Activated naive CD8-positive, alpha-beta T cell treated with anti-CD3 and anti-CD28 coated beads, Interleukin-2, amount 50 U/mL, for 24 hours (primary cell): ENCODE measurements around the gene TBXAS1.
A peak's percentile ranks its signal among the peaks of the same experiment; 100 is the strongest.

ENCODE experiments used
- ATAC-seq: fragments of 150-1000 bp; cut with Tn5 transposase; one replicate; pipeline ENCODE4 v1.10.0; 2021
- DNase-seq: peaks from one replicate; pipeline ENCODE4 v3.0.0; 2021
- H3K27ac Mint-ChIP-seq: one replicate; pipeline ENCODE4 v1.8.0; 2021; ENCODE audit warnings: mild to moderate bottlenecking, mixed read lengths
- H3K27me3 Mint-ChIP-seq: one replicate; pipeline ENCODE4 v1.8.0; 2021; ENCODE audit warnings: mixed read lengths
- H3K36me3 Mint-ChIP-seq: one replicate; pipeline ENCODE4 v1.8.0; 2021; ENCODE audit warnings: low read depth, mixed read lengths
- H3K4me1 Mint-ChIP-seq: one replicate; pipeline ENCODE4 v1.8.0; 2021; ENCODE audit warnings: mixed read lengths
- H3K4me3 Mint-ChIP-seq: one replicate; pipeline ENCODE4 v1.8.0; 2021; ENCODE audit warnings: mild to moderate bottlenecking, moderate library complexity, mixed read lengths
- H3K9me3 Mint-ChIP-seq: one replicate; pipeline ENCODE4 v1.8.0; 2021; ENCODE audit warnings: mixed read lengths

TBXAS1 gene

DNA sequence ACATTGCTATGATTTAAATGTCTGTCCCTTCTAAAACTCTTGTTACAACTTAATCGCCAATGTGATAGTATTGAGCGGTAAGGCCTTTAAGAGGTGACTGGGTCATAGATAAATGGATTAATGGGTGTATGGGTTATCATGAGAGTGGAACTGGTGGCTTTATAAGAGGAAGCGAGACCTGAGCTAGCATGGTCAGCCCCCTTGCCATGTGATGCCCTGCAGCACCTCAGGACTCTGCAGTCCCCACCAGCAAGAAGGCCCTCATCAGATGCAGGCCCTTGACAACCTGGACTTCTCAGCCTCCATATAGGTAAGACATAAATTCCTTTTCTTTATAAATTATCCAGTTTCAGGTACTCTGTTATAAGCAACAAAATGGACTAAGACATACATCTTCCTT is 218.1 kb downstream of the TBXAS1 start:
- no peak for DNase-seq
- no peaks in the 10 kb centered on the region for H3K27me3 Mint-ChIP-seq
- no peaks in the 10 kb centered on the region for H3K9me3 Mint-ChIP-seq
- H3K27ac Mint-ChIP-seq: no peak overlapping the region
- peaks cover 16% of the 10 kb centered on the region for H3K36me3 Mint-ChIP-seq
- H3K4me1 Mint-ChIP-seq: peaks cover 4% of the 10 kb centered on the region
- no peak overlapping the region for H3K4me3 Mint-ChIP-seq
- no peak for ATAC-seq

DNA sequence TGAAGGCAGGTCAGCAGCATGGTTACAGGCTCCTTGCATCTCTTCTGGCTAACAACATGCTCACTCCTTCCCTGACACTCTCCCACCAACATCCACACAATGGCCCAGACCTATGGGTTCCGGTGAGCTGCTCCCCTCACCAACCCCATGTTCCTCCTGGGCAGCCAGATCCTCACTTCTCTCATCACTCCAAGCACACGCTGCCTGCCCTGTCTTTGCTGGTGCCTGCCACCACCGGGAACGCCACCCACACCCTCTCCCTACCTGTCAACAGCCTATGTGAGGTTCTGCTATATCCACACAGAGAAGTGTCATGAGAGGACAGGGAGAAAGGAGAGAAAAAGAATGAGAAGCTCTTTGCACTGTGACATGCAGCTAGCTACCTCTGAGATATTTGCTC is 219.1 kb downstream of the TBXAS1 start:
- H3K27me3 Mint-ChIP-seq: no peaks in the 10 kb centered on the region
- peaks cover 18% of the 10 kb centered on the region for H3K36me3 Mint-ChIP-seq

DNA sequence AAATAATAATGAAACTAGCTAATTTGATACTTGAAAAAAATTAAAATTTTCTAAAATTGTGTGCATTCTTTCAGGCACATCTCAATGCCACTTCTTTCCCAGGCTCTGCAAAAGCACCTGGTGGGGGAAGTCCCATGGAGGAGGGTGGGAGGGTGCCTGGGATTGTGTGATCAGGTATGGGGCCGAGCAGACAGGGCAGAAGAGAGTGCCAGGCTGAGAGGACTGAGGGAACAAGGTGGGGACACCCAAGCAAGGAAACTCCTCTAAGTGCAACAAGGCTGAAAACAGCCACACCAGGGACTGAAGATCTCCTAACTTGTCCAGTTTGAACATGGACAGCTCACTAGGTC is 219.9 kb downstream of the TBXAS1 start:
- no peaks in the 10 kb centered on the region for H3K27me3 Mint-ChIP-seq
- DNase-seq: no peak
- H3K36me3 Mint-ChIP-seq: peaks cover 24% of the 10 kb centered on the region
- no peak for ATAC-seq
- H3K9me3 Mint-ChIP-seq: no peaks in the 10 kb centered on the region
- no peak overlapping the region for H3K27ac Mint-ChIP-seq
- no peak overlapping the region for H3K4me3 Mint-ChIP-seq
- peaks cover 12% of the 10 kb centered on the region for H3K4me1 Mint-ChIP-seq

More for the DNA sequence above, 219.1 kb downstream of the TBXAS1 start:
- no peaks in the 10 kb centered on the region for H3K9me3 Mint-ChIP-seq
- peaks cover 5% of the 10 kb centered on the region for H3K4me1 Mint-ChIP-seq
- ATAC-seq (no peak), DNase-seq (no peak)
- H3K27ac Mint-ChIP-seq: no peak overlapping the region
- no peak overlapping the region for H3K4me3 Mint-ChIP-seq

DNA sequence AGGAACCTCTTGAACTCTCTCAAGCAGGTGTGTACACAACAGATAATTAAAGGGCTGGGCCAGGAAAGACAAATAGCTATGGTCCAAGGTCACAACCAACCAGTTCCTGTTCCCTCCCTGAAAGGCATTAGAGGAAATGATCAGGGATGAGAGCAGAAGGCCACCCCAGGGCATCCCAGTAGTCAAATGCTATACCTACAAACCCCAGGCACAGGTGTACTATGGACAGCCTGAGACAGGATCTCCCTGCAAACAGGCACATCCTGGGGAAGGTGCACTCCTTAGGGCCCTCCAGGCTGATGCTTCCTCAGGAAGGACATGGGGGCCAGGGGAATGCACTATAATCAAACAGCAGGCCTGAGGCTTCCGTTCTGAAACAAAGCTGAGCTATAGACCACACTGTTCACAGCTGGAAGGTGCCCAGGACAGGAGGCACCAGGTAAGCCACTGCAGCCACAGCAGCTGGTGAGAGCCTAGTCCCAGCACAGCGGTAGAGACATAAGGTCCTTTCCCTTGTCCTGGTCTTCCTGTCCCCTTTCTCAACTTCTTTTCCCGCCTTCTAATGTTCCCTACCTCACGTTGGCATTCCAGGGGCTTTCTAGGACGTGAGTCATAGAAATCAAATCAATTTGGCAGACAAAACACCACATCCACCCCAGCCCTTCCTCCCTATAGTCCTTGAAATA is 220.4 kb downstream of the TBXAS1 start:
- no peak overlapping the region for H3K4me3 Mint-ChIP-seq

DNA sequence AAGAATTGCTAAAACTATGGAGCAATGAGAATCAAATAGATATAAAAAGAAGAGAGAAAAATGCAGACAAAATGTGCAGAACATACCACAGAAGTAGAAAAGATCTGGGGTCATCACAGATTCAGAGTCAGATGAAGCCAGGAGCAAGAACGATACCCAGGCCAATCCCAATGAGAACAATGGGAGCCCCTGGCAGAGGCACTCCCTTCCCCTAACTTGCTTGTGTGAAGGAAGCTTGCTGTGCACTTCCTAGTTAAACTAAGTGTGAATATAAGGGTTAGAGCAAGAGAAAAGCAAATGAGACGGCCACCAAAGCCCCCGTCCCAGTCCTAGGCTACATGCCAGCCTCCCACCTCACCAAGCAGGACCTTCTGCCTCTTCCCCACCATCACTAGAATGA is 221.0 kb downstream of the TBXAS1 start:
- no peak overlapping the region for H3K4me3 Mint-ChIP-seq
- ATAC-seq (no peak), DNase-seq (no peak)
- peaks cover 23% of the 10 kb centered on the region for H3K4me1 Mint-ChIP-seq
- no peak overlapping the region for H3K27ac Mint-ChIP-seq
- no peaks in the 10 kb centered on the region for H3K9me3 Mint-ChIP-seq
- peaks cover 28% of the 10 kb centered on the region for H3K36me3 Mint-ChIP-seq
- H3K27me3 Mint-ChIP-seq: no peaks in the 10 kb centered on the region

More for the DNA sequence above, 220.4 kb downstream of the TBXAS1 start:
- no peak for DNase-seq
- H3K27ac Mint-ChIP-seq: no peak overlapping the region
- no peaks in the 10 kb centered on the region for H3K27me3 Mint-ChIP-seq
- no peak for ATAC-seq
- no peaks in the 10 kb centered on the region for H3K9me3 Mint-ChIP-seq
- peaks cover 27% of the 10 kb centered on the region for H3K36me3 Mint-ChIP-seq
- H3K4me1 Mint-ChIP-seq: peaks cover 17% of the 10 kb centered on the region

DNA sequence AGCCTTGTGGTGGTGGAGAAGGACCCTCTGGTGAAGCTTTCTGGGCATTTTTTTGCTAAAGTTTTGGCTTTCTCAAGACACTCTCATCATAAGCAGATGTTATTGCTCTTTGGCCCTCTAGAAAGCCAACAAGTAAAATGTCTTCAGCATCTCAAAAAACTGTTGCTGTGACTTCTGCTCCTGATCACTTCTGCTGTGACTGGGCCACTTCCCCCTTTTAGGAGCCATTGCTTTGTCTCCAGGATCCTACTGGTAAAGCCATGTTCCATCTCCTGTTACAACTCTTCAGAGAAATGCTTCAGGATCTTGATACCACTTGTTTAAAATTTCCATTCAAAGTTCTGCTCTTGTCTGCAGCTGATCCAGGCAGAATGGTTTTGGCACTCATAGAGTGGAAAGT is 222.8 kb downstream of the TBXAS1 start:
- H3K27me3 Mint-ChIP-seq: no peaks in the 10 kb centered on the region
- DNase-seq (no peak), ATAC-seq (no peak)
- H3K36me3 Mint-ChIP-seq: peaks cover 28% of the 10 kb centered on the region
- no peak overlapping the region for H3K27ac Mint-ChIP-seq
- peaks cover 27% of the 10 kb centered on the region for H3K4me1 Mint-ChIP-seq
- no peaks in the 10 kb centered on the region for H3K9me3 Mint-ChIP-seq
- no peak overlapping the region for H3K4me3 Mint-ChIP-seq

DNA sequence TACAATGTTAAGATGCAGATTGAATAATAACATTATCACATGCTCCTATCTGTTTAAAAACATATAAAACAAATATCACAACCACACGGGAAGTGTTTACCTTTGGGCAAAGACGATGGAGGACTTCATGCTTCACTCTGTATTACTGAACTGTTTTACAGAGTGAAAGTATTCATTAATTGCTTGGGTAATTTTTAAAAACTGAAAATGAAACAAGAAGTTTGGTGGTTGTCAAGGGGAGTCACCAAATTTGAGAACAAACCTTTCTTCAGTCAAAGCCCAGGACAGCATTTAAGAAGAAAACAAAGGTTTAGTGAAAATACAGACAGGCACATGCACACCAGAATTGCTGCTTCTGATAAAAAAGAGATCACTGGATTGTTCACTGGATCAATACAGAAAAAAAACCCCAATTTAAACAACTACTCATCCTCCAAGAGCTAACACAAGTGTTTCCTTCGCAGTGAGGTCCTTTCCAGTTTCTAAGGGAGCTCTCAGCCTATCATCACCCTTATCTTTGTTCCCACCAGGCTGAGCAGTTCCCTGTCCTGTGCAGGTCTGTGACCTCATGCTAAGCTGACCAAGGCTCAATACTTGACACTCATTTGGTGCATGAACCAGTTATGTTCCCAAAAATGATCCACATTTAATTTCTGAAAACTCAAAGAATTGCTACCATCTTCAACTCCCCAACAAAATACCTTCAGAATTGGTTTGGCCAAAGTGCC is 224.9 kb downstream of the TBXAS1 start:
- ATAC-seq (no peak), DNase-seq (no peak)
- Mint-ChIP-seq H3K9me3 (no peaks in the 10 kb centered on the region), H3K4me3 (peak overlapping the region; percentile 9), H3K36me3 (peaks cover 37% of the 10 kb centered on the region), H3K27ac (peak overlapping the region; percentile 55), H3K27me3 (no peaks in the 10 kb centered on the region), H3K4me1 (peaks cover 33% of the 10 kb centered on the region)

DNA sequence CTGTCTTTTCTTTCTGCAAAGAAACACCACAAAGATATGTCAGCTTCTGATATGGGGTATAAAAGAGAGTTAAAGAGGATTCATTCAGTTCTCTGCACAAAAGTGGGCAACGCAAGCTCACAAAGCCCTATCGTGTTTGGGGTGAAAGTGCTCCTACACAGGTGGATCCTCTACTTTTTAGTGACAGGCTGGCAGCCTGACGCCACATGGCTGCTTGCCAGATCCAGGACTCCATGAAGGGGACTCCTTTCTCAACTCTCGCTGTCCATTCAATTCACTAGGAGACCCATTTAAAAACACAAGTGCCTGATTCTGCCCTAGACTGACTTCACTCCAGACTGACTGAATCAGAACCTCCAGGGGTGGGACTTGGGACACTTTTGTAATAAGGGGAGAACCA is 225.7 kb downstream of the TBXAS1 start:
- ATAC-seq (no peak), DNase-seq (no peak)
- no peaks in the 10 kb centered on the region for H3K27me3 Mint-ChIP-seq
- peaks cover 41% of the 10 kb centered on the region for H3K4me1 Mint-ChIP-seq
- H3K27ac Mint-ChIP-seq: peak overlapping the region; percentile 55
- H3K9me3 Mint-ChIP-seq: no peaks in the 10 kb centered on the region
- no peak overlapping the region for H3K4me3 Mint-ChIP-seq
- H3K36me3 Mint-ChIP-seq: peaks cover 37% of the 10 kb centered on the region

DNA sequence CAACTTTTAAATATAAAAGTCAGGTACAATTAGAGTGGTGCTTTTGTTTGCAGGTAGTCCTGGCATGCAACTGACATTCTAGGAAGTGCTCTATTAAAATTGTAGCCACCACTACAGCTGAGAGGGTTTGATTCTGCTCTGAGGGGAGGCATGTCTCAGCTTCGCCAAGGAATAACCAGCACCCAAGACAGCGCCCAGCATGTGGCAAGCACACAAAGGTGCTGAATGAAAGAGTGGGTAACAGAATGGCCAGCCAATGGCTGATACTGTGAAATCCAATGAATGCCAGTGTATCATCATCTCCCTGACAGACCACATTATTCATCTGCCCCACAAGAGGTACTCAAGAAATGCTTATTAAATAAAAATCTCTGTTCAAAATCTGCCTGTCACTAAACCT is 226.8 kb downstream of the TBXAS1 start:
- Mint-ChIP-seq H3K9me3 (no peaks in the 10 kb centered on the region), H3K27me3 (no peaks in the 10 kb centered on the region), H3K4me1 (peaks cover 52% of the 10 kb centered on the region), H3K27ac (no peak overlapping the region), H3K4me3 (no peak overlapping the region), H3K36me3 (peaks cover 38% of the 10 kb centered on the region)
- DNase-seq: no peak
- ATAC-seq: no peak

DNA sequence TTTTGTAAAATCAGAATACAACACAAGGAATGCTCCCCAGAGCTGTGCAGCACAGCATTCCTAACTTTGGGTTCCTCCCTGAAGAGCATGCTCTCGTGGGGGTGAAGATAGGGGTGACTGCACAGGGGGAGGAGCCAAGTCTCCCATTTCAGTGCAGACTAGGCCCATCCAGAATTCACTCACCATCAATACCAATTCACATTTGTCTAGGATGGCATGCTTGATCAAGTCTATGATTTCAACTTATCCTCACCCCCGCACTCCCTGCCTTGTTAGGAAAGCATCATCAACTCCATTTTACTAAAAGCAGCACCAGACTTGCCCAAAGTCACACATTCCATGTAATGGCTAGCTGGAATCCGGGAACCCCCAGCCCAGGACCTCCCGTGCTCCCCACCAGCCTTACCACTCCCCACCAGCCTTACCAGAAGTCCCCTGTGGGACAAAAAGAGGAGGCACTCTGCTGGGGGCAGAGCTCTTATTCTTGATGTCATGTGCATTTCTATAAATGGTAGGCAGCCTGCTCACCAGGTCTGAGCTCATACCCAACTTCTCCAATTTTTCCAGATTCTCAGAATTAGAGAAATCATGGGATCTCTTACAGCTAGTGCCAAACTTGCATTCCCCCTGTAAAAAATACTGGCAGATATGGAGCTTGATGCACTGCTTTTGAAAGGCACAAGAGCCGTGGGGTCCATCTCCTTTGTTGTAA is 227.5 kb downstream of the TBXAS1 start:
- DNase-seq (no peak), ATAC-seq (no peak)
- Mint-ChIP-seq H3K27me3 (no peaks in the 10 kb centered on the region), H3K9me3 (no peaks in the 10 kb centered on the region), H3K4me1 (peaks cover 59% of the 10 kb centered on the region), H3K27ac (no peak overlapping the region), H3K4me3 (no peak overlapping the region), H3K36me3 (peaks cover 39% of the 10 kb centered on the region)

DNA sequence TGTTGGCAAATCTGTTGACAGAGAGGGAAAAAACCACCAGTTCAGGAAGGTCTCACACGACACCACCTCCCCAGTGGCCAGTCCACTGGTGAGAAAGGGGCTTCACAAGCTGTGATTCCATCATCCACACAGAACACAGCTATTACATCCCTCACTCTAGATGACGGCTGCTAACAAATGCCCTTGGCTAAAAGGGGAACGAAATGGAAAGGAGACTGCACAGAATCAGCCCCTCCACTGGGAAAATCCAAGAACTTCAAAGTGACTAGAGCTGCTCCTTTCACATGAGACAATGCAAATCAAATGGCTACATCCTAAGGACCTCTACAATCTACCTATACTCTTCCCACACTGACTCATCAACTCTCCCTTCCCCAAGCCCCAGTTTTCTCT is 228.1 kb downstream of the TBXAS1 start:
- H3K27ac Mint-ChIP-seq: no peak overlapping the region
- peaks cover 61% of the 10 kb centered on the region for H3K4me1 Mint-ChIP-seq
- DNase-seq (no peak), ATAC-seq (no peak)
- H3K27me3 Mint-ChIP-seq: no peaks in the 10 kb centered on the region
- H3K9me3 Mint-ChIP-seq: no peaks in the 10 kb centered on the region
- peaks cover 36% of the 10 kb centered on the region for H3K36me3 Mint-ChIP-seq
- H3K4me3 Mint-ChIP-seq: no peak overlapping the region

DNA sequence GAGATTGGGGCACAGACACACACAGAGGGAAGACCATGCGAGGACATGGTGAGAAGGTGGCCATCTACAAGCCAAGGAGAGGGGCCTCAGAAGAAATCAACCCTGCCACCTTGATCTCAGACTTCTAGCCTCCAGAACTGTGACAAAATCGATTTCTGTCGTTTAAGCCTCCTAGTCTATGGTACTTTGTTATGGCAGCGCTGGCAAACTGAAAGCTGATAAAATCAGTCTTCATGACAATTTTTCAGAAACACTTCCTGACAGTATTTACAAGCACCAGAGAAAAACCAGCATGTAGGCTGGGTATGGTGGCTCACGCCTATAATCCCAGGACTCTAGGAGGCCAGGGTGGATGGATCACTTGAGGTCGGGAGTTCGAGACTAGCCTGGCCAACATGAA is 229.5 kb downstream of the TBXAS1 start:
- no peaks in the 10 kb centered on the region for H3K9me3 Mint-ChIP-seq
- DNase-seq (no peak), ATAC-seq (no peak)
- no peak overlapping the region for H3K27ac Mint-ChIP-seq
- no peak overlapping the region for H3K4me3 Mint-ChIP-seq
- H3K4me1 Mint-ChIP-seq: peaks cover 62% of the 10 kb centered on the region
- peaks cover 28% of the 10 kb centered on the region for H3K36me3 Mint-ChIP-seq
- no peaks in the 10 kb centered on the region for H3K27me3 Mint-ChIP-seq

DNA sequence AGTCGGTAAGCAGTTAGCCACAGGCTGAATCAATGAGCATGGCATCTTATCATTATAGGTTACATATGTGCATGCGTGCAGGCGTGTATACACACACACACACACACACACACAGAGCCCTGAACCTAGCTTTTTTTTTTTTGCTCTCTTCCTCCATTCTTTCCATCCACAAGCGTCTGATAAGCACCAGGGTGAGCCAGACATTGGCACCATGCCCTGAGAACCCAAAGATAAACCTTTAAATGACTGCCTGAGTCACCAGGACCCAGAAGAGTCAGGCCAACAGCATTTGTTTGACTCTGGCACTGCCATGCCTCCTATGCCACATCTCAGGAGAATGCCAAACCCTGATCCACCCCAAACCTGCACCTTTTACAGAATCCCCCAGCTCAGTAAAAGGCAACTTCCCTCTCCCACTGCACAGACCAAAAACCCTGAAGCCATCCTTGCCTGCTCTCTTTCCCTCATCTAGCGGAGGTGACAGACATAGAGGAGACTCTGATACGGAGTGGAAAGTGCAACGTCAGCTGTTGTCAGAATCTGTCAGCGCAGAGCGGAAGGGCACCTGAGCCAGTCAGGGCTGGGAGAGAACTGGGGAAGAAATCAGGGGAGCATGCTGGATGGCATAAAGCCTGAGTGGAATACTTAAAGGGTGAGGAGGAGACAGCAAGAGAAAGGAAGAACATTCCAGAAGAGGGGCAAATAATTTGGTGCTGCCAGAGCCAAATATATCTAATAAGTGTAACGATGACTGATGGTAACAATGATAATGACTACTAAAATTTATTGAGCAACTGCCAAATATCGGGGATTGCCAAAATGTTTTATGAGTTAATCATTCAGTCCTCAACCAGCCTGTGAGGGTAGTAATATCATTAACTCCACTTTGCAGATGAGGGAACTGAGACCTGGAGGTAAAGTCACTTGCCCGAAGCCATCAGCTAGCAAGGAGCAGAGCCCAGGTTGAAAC is 230.5 kb downstream of the TBXAS1 start:
- Mint-ChIP-seq H3K9me3 (no peaks in the 10 kb centered on the region), H3K27ac (peak overlapping the region; percentile 60), H3K36me3 (peaks cover 18% of the 10 kb centered on the region), H3K4me1 (peaks cover 53% of the 10 kb centered on the region), H3K27me3 (no peaks in the 10 kb centered on the region), H3K4me3 (peak overlapping the region; percentile 22)
- ATAC-seq (peak; percentile 39), DNase-seq (peak; percentile 46)

DNA sequence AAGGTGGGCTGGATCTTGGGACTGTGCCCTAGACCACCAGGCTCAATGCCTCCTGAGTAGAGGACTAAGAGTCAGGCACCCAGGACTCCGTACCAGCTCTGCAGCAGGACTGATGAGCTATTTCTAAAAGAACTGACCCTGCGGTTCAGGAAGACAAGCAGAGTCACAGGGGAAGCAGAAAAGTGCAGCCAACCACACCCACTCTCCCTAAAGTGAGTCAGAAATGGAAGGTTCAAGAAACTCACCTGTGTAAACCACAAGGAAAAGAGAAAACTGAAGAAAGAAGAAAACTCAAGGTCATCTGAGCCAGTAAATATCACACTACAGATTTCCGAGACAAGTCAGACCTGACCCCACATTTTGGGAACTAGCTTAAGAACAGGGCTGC is 231.2 kb downstream of the TBXAS1 start:
- H3K27ac Mint-ChIP-seq: peak overlapping the region; percentile 84

More for the DNA sequence above, 231.2 kb downstream of the TBXAS1 start:
- H3K36me3 Mint-ChIP-seq: peaks cover 17% of the 10 kb centered on the region
- no peaks in the 10 kb centered on the region for H3K27me3 Mint-ChIP-seq
- H3K4me1 Mint-ChIP-seq: peaks cover 47% of the 10 kb centered on the region
- H3K4me3 Mint-ChIP-seq: peak overlapping the region; percentile 82
- DNase-seq (no peak), ATAC-seq (no peak)
- no peaks in the 10 kb centered on the region for H3K9me3 Mint-ChIP-seq
